HG02938 (cell line): ENCODE measurements around the gene VWA2.
"Not testable (repeated sequence)": the region's sequence is repeated elsewhere in the genome, so short reads cannot be mapped to it uniquely, and the experiment has no call there.

Experiments used
- ATAC-seq: cut with Tn5 transposase; IDR thresholded peaks from one replicate; pipeline ENCODE4 v1.9.1; 2021; ENCODE audit warnings: mild to moderate bottlenecking, moderate library complexity; ENCODE audit not compliant: unreplicated experiment

The VWA2 gene

DNA sequence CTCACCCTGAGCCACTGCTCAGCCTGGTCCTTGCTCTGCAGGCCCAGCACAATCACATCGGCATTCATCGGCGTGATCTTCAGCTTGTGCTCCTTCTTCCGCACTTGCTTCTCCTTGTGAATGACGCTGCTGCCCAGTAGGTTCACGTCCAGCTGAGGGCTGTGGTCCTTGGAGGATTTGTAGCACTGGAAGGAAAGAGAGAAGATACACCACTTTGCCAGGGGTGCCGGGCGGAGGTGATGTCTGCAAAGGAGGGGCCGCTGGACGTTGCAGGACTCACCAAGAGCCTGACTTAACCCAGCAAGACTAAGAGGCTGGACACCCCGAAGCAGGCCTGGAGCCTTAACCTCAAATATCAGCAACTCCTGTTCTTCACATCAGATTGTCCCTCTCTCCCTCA, 74.8 kb downstream of the VWA2 start:
- ATAC-seq, result no peak

DNA sequence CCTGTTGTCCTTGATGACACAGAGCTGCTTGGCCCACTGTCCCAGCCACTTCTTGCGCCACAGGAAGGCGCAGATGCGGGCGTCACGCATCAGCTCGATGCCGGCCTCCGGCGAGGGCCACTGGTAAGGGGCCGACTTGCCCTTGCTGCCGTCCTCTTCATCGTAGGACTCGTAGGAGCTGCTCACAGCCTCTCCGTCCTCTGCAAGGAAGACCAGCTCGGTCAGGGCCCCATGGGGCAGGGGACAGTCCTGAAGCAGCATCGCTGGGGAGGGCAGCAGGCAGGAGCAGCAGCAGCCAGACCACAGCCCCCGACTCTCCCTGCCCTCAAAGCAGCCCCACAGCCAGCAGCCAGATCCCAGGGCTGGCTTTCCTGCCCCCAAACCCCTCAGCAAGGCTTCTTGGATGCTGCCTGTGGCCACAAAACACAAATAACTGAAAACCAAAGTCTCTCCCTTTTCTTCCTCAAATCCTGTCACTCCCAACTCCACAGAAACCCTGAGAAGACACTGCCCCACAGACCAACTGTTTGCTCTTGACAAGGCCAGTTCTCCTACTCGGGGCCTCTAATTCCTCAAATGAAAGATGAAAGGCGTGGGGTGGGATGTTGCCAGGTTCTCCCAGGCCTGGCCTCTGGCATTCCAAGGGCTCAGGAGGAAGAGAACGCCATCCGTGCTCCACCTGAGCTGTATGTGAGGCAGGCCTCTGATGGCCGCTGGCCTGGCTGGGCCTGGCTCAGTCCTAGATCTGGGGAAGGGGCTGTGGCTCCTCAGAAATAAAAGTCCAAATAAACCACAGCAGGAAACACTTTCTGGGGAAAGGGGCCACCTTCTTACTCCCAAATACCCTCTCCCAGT, 76.7 kb downstream of the VWA2 start:
- no peak for ATAC-seq

DNA sequence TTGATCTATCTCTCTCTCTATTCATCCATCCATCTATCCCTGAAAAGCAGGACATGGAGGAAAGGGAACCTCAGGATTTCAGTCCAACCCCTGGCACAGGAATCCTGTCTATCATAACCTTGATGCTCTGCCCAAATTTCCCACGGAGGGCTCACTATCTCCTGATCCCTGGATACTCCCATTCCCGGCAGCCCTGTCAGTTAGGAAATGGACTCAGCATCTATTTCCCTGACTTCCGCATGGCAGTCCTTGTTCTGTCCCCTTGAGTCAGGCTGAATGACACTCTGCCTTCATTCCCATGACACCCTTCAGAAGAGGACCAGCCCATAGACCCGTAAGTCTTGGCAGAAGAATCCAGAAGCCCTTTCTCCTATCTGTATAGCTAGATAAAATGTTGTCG, 77.7 kb downstream of the VWA2 start:
- ATAC-seq, result no peak

DNA sequence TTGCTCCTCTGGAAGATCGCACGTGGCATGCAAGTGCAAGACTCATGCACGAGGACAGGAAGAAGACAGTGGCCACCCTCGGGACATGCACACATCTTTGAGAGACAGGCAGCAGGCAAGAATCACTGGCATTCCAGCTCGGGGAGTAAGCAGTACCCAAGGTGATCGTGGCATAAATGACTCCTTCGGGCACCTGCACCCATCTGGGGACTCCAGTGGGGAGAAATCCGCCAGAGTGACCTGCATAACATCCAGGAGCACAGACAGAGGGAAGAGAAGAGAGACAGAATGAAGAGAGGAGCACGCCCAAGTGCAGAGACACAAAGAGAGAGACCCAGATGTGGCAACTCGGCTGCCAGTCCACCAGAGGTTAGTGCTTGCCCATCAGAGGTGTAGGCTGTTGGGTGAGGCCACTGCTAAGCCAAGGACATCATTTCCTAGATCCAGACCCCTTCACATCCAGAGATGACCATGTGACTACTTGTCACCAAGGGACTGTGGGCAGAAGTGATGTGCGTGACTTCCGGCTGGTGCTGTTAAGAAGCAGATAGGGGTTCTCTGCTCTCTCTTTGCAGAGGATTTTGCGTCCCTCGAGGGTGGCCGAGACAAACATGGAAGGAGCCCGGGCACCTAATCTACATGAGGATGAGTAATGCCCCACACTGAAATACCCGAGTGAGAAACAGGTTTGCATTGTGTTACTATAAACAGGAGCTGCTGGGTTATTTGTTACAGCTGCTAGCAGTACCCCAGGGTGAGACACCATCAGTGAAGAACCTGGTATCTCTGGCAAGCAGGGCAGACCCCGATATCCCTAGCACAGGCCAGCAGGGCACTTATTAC, 80.6 kb downstream of the VWA2 start:
- no peak for ATAC-seq

DNA sequence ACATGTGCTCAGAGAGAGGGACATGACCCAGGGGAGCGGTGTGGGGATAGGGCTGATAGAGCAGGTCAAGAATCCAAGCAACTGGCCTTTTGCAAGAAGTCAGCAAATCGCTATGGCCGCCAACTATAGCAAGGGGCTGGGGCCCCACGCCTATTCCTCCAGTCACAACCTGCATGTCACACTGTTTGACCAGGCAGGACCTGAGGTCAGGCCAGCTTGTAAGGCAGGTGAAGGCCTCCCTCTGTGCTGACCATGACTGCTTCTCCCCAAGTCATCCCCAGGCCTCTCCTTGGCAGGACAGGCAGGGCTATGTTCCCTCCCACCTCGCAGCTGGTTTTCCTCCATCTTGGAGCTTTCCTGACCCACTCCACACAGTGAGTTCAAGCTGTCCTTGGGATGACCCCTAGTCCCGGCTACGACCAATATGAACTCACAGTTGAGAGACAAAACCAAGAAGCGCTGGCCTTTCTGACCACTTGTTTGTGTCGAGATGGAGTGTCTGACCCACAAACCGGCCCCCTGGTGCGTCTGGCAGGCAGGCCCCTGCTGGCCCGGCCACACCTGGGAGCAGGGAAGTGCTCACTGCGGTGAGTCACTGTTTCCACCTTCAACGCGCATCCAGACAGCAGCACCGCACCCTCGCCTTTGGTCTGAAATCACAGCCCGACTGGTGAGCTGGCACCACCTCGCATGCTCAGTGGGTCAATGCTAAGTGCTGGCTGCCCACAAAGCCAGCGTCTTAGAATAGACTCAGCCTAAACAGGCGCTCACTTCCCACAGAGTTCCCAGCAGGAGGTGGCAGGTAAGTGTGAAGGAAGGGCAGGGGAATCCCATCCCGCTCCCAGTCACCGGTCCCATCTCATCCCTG, 81.4 kb downstream of the VWA2 start:
- ATAC-seq, result no peak

DNA sequence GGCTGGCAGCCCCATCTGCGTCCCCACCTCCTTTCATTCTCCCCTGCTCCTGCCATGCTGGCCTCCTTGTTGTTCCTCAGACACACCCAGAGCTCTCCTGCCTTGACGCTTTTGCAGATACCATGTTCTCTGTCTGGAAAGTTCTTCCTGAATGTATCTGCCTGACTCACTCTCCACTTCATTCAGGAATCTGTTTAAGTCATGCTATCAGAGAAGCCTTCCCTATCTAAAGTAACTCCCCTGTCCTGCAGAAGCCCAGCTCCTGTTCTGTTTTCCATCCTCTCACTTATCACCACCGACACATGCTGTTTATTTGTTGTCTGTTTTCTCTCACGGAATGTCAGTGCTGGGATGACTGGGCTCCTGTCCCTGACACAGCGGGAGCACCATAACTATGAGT, 83.3 kb downstream of the VWA2 start:
- ATAC-seq, result no peak

DNA sequence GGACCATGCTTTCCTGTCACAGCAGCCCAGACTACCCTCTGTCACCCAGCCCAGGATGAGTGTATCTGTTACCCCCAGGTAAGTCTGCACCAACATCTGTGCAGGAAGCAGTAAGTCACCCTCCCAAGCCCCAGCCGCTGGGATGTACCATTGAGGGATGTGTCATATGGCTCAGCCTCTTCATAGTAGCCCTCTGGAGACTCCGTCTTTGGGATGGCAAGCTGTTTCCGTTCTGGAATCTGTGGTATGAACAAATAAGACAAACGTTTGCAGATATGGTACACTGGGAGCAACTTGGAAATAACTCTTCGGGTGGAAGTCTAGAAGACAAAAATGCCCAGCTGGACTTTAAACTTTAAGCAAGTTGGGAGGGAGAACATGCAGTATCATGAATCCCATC, 84.0 kb downstream of the VWA2 start:
- ATAC-seq, result no peak

DNA sequence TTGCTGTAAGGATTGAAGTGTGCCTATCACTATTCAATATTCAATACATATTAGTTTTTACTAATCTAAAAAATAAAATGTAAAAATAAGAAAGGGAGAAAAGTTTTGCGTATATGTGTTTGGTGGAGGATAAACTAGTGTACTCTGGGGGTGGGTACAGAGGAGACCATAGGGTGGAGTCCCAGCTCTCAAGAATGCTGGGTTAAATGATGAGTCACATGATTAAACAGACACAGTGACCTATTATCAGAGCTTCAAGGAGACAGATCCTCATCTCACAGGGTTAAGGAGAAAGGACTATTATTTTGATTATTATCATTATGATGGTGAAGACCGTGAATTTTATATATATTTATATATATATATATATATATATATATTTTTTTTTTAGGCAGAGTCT, 87.7 kb downstream of the VWA2 start:
- ATAC-seq, result no peak

DNA sequence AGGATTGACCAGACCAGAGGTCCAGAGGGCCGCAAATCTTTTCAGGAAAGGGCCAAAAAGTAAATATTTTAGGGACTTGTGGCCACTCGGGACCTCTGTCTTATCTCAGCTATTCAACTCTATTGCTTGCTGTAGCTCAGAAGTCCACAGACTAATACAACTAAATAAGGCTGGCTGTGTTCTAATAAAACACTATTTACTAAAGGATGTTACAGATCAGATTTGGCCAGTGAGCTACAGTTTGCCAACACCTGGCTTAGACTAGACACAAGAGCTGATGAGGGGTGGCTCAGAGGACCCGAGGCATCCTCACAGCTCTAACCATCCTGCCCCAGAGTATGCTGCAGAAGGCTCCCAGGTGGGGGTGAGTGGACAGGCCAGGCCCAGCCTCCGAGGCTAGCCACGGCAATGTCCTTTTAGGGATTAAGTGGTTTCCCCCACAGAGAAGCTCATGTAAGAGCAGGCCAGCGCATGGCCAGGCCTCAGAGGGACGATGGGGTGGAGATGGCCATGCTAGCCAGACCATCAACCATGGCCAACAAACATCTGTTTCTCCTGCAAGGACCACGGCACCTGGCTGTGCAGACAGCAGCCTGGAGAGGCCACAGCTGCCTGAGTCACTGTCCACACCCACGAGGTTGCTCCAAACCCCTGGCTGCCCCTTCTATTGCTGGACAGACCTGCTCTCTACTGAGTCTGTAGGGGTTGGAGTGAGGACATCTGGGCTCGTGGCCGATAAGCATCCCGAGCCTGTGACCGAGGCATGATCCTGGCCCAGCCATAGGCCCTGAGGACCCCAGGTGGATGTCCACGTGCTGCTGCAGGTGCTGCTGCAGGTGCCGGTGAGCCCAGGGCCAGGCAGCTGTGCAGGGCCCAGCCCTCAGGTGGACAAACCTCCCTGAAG, 88.7 kb downstream of the VWA2 start:
- ATAC-seq, result no peak

DNA sequence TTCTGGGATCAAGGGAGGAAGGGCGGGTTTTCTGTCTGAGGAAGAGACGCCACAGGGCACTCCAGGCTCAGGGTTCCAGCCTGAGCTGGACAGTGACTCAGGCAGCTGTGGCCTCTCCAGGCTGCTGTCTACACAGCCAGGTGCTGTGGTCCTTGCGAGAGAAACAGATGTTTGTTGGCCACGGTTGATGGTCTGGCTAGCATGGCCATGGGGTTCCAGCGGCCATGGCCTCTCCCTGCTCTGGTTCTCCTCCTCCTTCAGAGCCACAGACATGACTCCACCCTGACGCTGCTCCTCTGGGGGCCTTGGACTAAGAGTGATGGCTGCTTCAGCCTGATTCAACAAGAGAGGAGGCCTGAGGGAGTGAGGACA, 89.4 kb downstream of the VWA2 start:
- no peak for ATAC-seq

DNA sequence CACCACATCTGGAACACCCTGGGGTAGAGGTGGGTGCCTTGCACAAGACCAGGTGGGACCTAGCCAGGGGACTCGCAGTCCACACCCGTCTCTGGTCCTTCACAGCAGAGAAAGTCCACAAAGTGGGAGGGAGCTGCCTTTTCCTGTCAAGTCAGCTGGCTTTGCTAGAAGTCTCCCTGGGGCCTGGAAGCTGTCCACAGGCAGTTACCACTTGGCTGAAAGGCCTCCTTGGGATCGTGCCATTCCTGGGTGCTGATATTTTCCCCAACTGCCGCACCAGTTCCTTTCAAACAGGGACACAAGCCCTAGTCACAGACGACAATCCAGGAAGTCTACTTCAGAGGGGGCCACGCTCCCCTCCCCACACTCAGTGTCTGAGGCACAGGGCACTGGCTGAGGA, 89.8 kb downstream of the VWA2 start:
- no peak for ATAC-seq

DNA sequence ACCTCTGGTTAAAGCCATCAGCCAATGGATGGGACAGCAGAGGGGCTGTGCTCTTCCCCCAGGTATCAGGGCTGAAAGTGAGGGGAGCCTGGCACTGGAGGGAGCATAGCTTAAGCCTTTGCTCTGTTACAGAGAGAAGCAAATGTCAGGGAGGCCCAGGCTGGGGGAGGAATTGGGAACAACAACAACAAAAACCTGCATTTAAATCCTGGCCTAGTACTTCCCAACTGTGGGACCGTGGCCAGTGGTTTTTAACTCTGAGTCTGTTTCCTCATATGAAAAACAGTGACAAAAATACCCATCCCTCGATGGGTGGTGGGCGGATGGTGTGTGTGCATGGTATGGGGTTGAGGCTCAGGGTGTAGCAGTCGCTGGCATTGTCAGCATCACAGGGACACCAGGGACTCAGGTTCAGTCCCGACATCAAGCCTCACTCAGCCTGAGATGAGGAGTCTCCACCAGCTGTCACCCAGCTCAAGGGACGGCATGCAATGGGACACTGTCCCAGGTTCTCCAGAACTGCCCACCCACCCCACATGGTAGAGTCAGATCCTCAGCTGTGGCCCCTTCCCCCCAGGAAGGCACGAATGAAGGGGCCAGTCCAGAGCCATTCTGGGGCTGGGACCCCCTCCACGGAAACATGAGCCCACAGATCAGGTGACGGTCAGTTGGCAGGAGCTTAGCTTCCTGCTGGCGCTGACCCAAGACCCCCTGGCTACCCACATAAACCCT, 90.7 kb downstream of the VWA2 start:
- ATAC-seq, result no peak

DNA sequence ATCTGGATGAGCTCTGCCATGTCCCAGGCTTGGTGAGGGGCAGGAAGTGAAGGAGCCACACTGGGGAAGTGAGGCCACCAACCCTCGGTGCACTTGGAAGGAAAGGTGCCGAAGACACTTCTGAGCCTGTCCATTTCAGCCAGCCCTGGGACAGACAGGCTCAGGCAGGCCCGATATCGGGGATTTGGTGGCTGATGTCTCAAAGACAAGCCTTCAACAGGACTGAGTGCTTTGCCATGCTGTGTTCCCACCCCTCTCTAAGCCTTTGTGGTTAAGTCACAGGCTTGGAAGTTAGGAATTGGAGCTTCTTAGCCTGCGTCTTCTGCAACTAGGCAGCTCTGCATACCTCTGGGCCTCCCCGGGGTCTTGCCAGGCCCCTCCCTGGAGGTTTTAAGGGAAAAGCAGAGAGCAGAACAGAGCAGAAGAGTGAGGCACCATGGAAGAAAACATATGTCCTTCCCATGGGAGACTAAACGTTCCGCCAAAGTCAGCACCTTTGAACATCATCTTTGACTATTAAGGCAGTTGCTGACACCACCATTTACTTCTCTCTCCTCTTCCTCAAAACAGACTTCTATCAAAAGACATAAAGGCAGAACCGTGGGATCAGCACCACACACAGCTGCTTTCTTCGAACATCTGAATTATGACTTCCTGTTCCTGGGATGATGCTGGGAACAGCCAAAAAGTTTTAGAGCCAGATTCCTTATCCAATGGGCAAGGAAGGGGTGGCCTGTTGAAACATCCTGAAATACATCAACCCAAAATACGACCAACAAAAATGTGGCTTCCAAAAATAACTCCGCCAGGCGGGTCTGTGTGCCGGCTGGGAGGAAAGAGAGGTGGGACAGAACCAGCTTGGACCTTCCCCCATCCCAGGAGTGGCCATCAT, 93.5 kb downstream of the VWA2 start:
- no peak for ATAC-seq

DNA sequence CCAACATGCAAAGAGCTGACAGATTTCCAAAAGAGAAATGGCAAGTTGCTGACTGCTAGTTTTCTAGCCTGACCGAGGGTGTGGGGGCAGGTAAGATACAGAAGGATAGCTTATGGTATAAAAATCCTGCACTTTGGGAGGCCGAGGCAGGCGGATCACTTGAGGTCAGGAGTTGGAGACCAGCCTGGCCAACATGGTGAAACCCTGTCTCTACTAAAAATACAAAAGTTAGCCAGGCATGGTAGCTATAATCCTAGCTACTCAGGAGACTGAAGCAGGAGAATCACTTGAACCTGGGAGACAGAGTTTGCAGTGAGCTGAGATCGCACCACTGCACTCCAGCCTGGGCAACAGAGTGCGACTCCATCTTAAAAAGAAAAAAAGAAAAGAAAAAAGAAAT, 94.4 kb downstream of the VWA2 start:
- not testable (repeated sequence) for ATAC-seq

DNA sequence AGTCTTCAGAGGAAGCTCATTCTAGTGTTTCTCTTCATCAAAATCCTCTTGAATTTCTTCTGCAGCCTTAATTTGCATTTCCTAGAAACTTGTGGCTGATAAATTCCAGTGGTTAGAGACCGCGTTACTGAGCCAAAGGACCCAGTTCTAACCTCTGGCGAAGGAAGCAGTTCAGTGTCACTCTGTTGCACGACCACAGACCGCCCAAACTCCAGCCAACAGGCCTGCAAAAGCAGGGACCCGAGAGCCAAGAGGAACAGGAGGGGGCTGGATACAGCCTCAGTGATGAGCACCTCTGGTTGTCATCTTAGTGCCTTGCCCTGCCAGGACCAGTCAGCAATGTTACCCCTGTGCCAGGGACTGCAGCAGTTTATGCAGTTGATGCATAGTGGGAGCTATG, 95.2 kb downstream of the VWA2 start:
- no peak for ATAC-seq

DNA sequence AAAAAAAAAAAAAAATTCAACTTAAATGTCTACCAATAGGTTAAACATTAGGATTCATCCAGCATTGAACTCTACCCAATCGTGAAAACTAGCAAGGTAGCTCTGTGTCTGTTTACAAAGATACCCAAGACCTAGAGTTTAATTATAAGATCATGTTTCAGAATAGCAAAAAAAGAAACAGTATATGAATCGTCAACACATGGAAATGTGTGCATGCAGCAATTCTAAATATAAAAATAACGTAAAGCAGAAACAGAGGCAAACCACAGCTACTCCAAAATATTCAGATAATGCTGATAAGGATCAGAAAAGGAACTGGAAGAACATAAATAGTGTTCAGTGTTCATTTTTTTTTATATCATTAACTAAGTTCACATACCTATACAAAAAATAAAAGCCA, 96.6 kb downstream of the VWA2 start:
- ATAC-seq, result no peak

DNA sequence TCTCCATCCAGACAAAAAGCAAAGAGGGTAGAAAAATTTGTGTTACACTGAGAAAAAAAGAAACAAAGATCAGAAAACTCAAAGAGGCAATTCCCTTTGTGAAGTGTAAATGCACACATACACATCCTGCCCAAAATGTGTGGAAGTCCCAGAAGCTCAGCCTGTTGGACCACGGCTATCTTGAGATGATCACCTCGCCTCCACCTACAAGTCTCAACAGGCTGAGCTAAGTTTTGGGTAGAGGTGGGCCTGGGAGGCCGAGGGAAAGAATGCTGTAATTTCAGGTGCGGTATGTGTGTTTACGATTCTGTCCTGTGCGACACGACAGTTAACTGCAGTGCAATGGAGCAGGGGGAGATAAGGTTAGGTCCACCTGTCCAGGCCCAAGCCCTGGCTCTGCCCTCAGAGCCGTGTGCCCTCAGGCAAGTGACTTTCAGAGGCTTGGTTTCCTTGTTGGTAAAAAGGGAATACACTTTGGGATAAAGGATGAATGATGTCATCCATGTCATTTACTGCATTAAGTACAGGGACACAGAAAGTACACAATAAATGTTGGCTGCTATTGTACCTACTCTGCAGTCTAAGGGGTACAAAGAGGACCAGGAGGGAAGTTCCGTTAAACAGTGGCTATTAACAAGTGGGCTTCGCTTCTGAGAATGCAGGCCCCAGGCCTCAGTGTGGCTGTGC, 97.9 kb downstream of the VWA2 start:
- no peak for ATAC-seq
